Activated CD4-positive, alpha-beta T cell treated with anti-CD3 and anti-CD28 coated beads, Interleukin-2, amount 50 U/mL, for 24 hours (primary cell): ENCODE results near the gene IVNS1ABP.
A peak's percentile ranks its signal among the peaks of the same experiment; 100 is the strongest.
"Not testable (repeated sequence)": the region's sequence is repeated elsewhere in the genome, so short reads cannot be mapped to it uniquely, and the experiment has no call there.

Source experiments
- DNase-seq, 2 donors: peaks; one replicate each; pipeline ENCODE4 v3.0.0-alpha.2; 2020; ENCODE audit warnings: low read depth in 1 of 2, low spot score in 1 of 2

The IVNS1ABP gene

GRCh38 chr1:185317034-185317885 is at the start of gene IVNS1ABP:
TSS of gene IVNS1ABP (minus strand) at chr1:185317243. CDS start at chr1:185309493, 7,750 bp downstream.
- peak; percentile 89 to 92 for DNase-seq

DNA sequence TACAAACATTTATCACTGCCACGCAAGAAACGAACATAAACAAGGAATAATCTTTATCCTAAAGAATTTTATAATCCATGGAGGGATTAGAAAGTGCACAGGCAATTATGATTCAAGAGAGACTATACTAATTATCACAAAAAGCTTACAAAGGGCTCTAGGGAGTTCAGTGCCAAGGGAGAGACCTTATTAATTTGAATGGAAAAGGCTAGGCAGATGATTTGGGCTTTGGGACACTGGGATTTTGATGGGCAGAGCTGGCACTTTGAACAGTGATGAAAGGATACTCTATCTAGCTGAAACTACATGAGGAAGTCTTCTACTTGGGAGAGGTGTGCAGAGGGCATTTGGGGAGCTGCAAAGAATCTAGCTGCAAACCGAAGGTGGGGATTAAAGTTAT is 48.9 kb upstream of the IVNS1ABP start:
- no peak for DNase-seq

DNA sequence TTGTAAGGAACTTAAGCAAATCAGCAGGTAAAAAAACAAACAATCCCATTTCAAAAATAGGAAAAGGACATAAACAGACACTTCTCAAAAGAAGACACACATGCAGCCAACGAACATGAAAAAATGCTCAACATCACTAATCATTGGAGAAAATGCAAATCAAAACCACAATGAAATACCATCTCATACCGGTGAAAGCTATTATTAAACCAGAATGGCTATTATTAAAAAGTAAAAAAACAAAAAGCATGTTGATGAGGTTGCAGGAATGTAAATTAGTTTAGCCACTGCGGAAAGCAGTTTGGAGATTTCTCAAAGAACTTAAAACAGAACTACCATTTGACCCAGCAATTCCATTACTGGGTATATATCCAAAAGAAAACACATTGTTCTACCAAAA is 47.5 kb upstream of the IVNS1ABP start:
- DNase-seq = not testable (repeated sequence)

GRCh38 chr1:185363205-185363604 is 46.2 kb upstream of the IVNS1ABP start:
- no peak for DNase-seq

- DNase-seq = no peak
These were observed 43.7 kb upstream of the IVNS1ABP start for GRCh38 chr1:185360714-185361113.

DNA sequence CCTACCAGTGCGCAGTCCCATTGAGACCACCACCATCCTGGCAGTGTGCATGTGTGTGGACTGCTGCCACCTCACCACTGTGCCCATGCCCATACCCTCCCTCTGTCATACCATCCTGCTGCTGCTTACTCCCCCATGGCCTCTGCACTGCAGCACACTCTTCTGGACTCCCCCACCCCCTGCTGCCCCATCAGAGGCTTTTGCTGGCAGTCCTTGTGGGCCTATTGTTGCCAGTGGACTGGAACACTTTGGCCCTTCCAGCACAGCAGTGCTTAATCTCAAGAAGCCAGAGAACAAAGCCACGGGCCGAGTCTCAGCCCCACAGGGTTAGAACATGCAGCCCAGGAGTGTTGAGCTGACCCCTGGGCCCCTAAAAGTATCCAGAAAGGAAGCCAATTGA is 41.9 kb upstream of the IVNS1ABP start:
- DNase-seq = no peak

DNA sequence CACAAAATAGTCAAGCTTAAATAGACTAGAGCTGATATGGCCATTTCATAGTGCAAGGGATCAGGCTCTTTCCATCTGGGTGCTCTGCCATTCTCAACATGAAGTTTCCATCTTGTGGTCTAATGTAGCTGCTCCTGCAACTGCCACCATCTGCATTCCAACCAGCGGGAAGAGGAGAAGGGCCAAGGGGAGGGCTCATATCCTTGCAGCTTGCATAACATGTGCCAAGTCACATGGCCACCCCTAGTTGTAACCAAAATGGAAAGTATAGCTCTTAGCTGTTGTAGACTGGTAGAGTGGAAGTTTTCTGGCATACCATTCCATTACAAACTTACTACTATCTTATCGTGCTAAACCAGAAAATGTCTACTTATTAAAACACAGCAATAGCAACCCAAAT is 38.9 kb upstream of the IVNS1ABP start:
- DNase-seq = no peak

- DNase-seq = no peak
These were observed 36.1 kb upstream of the IVNS1ABP start for GRCh38 chr1:185353124-185353523.

GRCh38 chr1:185351734-185352466 is 34.9 kb upstream of the IVNS1ABP start:
- no peak for DNase-seq

- DNase-seq = no peak
These were observed 33.0 kb upstream of the IVNS1ABP start for GRCh38 chr1:185350027-185350442.

- DNase-seq = no peak
These were observed 32.5 kb upstream of the IVNS1ABP start for GRCh38 chr1:185349556-185349955.

- DNase-seq = no peak
These were observed 31.9 kb upstream of the IVNS1ABP start for GRCh38 chr1:185348985-185349384.

- DNase-seq = no peak
These were observed 31.3 kb upstream of the IVNS1ABP start for GRCh38 chr1:185348296-185348695.

DNA sequence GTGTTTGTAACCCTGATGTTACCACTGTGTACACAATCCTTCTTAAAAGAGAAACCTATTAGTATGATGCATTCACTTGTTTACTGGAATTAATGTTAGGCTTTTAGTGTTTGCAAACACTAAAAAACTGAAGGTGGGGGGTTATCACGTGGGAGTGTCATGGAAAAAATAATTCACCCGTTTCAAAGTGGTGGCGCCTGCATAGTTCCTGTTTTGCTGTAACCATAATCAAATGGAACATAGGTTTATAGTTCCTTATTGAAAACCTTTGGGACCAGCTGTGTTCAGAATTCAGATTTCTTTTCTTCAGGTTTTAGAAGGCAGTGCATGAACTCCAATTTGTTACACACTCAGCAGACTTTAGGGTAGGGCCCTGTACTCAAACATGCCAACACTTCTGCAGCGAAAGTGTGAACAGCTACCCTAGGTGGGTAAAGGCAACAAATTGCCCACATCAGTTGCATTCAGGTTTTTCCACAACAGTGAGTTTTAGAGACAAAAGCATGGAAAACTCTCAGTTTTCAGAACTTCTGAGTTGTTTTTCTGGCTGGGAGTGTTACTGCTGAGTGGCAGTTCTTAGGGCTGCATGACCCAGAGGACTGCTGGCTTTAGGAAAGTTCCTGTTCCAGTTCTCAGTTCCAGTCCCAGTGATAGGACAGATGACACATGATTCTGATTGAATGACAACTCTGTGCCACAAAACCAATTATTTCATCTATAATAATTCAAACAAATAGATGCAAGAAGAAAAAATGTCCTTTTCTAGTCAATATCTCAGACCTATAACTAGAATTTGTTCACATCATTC is 29.1 kb upstream of the IVNS1ABP start:
- DNase-seq = no peak

DNA sequence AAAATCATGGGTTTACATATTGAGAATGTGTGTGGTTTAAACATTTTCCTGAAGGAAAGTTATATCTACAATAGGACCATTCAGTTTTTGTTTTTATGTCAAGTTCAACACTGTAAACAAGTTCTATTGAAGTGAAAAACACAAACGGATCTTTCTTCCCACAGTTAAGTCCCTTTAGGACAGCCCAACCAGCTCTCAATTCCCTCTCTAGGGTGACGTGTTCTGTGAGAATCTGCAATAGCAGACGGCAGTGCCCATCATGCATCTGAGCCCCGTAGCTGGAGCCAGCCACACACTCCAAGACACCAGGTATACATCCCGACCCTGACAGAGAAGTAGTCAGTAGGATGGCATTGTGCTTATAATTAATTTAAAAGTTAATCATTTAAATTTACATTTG is 26.3 kb upstream of the IVNS1ABP start:
- DNase-seq = no peak

GRCh38 chr1:185342672-185343259 is 25.7 kb upstream of the IVNS1ABP start:
- no peak for DNase-seq

- no peak for DNase-seq
These were observed 25.0 kb upstream of the IVNS1ABP start for GRCh38 chr1:185342017-185342416.

- DNase-seq = no peak
These were observed 24.2 kb upstream of the IVNS1ABP start for GRCh38 chr1:185341196-185341781.

DNA sequence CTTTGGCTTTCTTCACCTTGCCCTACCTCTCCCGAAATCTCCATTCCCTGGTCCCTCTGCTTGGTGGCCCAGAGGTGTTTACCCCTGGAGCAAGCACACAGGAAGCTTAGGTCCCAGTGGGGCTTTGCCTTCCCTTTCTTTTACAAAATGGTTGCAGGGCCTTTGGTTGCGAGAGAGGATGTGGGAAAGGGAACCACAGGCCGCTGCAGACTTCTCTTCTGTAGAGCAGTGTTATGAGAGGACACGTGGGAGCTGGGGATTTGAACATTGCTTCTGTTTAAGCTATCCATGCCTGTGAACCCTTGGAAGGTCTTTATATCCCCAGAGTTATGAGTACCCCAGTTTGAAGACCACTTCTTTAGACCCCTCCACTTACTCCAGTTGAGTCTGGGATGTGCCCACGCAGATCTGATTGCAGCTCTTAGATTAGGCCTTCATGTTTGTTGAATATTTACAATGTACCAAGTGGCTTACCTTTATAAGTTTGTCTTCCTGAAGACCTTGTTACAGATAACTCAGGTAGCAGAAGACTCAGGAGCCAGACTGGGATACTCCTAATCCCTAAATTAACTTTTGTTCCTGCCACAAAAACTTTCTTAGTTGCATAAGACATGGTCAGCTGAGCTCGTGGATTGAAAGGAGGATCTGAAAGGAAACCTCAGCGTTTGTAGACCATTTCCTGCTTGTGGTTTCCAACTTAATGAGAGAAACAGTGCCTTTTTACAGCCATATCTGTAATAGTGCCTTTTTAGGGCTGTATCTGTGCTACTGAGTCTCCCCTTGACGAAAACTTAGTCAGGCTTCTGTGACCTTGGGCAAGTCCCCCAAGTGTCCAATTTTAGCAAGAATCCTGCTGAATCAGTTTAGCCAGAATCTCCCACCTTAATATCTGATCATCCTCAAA is 21.9 kb upstream of the IVNS1ABP start:
- no peak for DNase-seq

DNA sequence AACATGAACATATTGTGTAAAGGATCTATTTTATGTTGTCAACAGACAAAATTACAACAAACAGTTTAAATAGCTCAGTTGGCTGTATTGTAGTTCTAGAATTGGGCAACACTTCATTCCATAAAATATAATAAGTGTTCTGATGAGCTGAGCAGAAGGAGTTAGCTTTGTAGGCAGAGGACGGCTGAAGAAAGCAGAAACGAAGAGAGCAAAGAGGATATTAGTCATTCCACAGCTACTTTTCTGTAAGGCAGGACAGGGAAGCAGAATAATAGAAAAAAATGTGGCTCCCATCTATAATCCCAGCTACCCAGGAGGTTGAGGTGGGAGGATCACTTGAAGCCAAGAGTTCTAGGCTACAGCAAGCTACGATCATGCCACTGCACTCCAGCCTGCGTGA is 20.2 kb upstream of the IVNS1ABP start:
- no peak for DNase-seq
